Activated CD4-positive, alpha-beta T cell treated with anti-CD3 and anti-CD28 coated beads for 36 hours (primary cell): ENCODE results near the gene APP. TPM values are rescaled to one million over a fixed set of nuclear protein-coding genes. Genes with fewer than 3 reads are reported as not detected.

Experiments
- ATAC-seq: fragments of 200-7000 bp; cut with Tn5 transposase; one replicate; pipeline ENCODE4 v1.10.0; 2021; ENCODE audit warnings: mild to moderate bottlenecking, moderate library complexity
- CTCF ChIA-PET: fragments of 350-600 bp; sonication (Branson Sonifier 250); formaldehyde crosslinking; loops from one replicate; lab custom pipeline; 2021; ENCODE audit warnings: antibody characterized with exemption; lab: Charles Lee
- POLR2A ChIA-PET: fragments of 350-600 bp; sonication (Branson Sonifier 250); formaldehyde crosslinking; loops from one replicate; lab custom pipeline; 2021; ENCODE audit warnings: antibody characterized with exemption, inconsistent platforms; lab: Charles Lee
- DNase-seq: peaks from one replicate; pipeline ENCODE4 v3.0.0-alpha.2; 2020
- H3K27ac Mint-ChIP-seq: one replicate; pipeline ENCODE4 v1.8.0; 2021; ENCODE audit warnings: mixed read lengths
- H3K27me3 Mint-ChIP-seq: one replicate; pipeline ENCODE4 v1.8.0; 2021; ENCODE audit warnings: mixed read lengths
- H3K36me3 Mint-ChIP-seq: one replicate; pipeline ENCODE4 v1.8.0; 2021; ENCODE audit warnings: low read depth, mixed read lengths
- H3K4me1 Mint-ChIP-seq: one replicate; pipeline ENCODE4 v1.8.0; 2021; ENCODE audit warnings: mixed read lengths
- H3K4me3 Mint-ChIP-seq: one replicate; pipeline ENCODE4 v1.8.0; 2021; ENCODE audit warnings: mild to moderate bottlenecking, moderate library complexity, mixed read lengths
- H3K9me3 Mint-ChIP-seq: one replicate; pipeline ENCODE4 v1.8.0; 2021; ENCODE audit warnings: low read depth, mixed read lengths
- intact Hi-C, 2 experiments: fragments of 100-400 bp; cut with DNase I in 1 of 2; cut with micrococcal nuclease in 1 of 2; formaldehyde crosslinking; loops; one replicate each; pipeline versions ENCODE4 v1.14.2 to v1.15.1; 2022 to 2024; cut with DNase I, micrococcal nuclease
- total RNA-seq, 2 experiments: library from RNA; stranded (reverse); gene quantifications; one replicate each; pipeline ENCODE4 v1.2.3, GENCODE V29; 2021

Gene APP
- total RNA-seq, 2 experiments from 2014 or later: 59.8 to 71.1 TPM

DNA sequence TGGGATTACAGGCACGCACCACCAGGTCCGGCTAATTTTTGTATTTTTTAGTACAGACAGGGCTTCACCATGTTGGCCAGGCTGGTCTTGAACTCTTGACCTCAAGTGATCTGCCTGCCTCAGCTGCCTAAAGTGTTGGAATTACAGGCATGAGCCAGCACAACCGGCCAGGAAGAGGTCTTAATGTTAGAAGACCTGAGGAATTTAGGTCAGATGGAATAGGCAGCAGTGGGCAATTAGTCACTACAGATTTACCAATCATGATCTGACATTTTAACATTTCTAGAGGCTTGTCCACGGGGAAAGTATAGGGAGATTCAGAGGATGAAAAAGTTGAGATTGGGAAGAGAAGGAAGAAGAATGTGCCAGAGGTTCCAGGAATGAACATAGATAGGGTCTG, 8.9 kb upstream of the APP start:
- CTCF ChIA-PET: interaction anchor here (1.8 kb wide), 1 partner anchor 11 kb away, joined by 4 read pairs; no protein-coding TSS in a partner anchor

DNA sequence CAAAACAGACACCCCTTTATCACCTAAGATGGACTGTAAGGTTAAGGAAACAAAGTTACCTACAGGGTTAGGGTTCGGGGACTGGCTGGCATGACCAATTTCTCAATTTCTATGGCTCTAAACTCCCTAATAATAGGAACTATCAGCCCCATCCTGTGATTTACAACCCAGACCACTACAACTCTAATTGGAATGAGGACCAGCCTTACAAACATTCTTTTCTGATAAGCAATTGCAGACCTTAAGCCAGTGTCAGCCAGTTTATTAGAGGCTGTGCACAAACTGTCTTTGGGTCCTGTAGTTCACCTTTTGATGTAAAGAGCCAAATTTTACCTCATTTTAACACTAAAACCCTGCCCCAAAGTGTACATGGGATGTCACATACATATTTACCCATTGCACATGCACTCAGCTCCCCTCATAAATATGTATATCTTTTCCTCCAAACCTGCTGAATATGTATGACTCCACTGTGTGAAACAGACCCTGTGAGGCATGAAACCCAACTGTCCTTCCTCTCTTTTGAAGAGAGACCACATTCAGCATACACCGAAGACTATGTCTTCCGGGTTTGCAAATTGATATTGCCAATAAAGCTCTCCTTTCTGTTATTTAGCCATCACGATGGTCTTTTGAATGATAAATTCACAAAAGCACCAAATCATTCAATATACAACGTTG, 7.3 kb upstream of the APP start:
- H3K9me3 Mint-ChIP-seq: no peaks in the 10 kb centered on the region
- CTCF ChIA-PET: interaction anchor here (0.6 kb wide), 1 partner anchor 489 kb away, joined by 4 read pairs; no protein-coding TSS in a partner anchor
- no peak overlapping the region for H3K27ac Mint-ChIP-seq
- H3K27me3 Mint-ChIP-seq: peaks cover 3% of the 10 kb centered on the region
- intact Hi-C loops: no loop called here
- POLR2A ChIA-PET: no interaction called here
- H3K4me3 Mint-ChIP-seq: no peak overlapping the region
- H3K36me3 Mint-ChIP-seq: no peaks in the 10 kb centered on the region
- ATAC-seq (no peak), DNase-seq (no peak)
- H3K4me1 Mint-ChIP-seq: no peaks in the 10 kb centered on the region

More for the DNA sequence above, 8.9 kb upstream of the APP start:
- ATAC-seq: no peak
- POLR2A ChIA-PET: no interaction called here
- H3K27ac Mint-ChIP-seq: no peak overlapping the region
- no peaks in the 10 kb centered on the region for H3K9me3 Mint-ChIP-seq
- no peaks in the 10 kb centered on the region for H3K36me3 Mint-ChIP-seq
- peaks cover 3% of the 10 kb centered on the region for H3K27me3 Mint-ChIP-seq
- no peak for DNase-seq
- H3K4me3 Mint-ChIP-seq: no peak overlapping the region
- H3K4me1 Mint-ChIP-seq: no peaks in the 10 kb centered on the region
- intact Hi-C loops: no loop called here

DNA sequence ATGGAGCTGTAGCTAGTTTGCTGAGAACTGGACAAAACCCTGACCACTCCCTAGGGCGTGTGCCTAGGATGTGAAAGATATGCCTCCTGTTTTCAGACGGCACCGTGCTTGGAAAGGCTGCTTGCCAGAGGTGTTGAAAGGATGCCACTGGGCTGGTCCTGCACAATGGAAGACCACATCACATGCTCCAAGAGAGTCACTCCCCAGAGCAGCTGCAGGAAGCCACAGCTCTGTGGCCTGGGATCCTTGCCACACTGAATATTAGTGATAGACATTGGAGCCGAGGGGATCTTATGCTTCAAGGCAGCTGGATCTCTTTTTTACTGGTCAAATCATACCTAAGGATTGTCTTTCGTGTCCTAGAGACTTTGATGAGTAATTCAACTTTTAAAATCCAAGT, 6.6 kb upstream of the APP start:
- intact Hi-C loops: no loop called here
- Mint-ChIP-seq H3K4me3 (no peak overlapping the region), H3K27me3 (peaks cover 3% of the 10 kb centered on the region), H3K27ac (no peak overlapping the region), H3K9me3 (no peaks in the 10 kb centered on the region), H3K4me1 (no peaks in the 10 kb centered on the region), H3K36me3 (no peaks in the 10 kb centered on the region)
- ChIA-PET CTCF (interaction anchor here (1.3 kb wide), 1 partner anchor 375 kb away, joined by 4 read pairs; no protein-coding TSS in a partner anchor), POLR2A (no interaction called here)
- ATAC-seq (no peak), DNase-seq (no peak)

DNA sequence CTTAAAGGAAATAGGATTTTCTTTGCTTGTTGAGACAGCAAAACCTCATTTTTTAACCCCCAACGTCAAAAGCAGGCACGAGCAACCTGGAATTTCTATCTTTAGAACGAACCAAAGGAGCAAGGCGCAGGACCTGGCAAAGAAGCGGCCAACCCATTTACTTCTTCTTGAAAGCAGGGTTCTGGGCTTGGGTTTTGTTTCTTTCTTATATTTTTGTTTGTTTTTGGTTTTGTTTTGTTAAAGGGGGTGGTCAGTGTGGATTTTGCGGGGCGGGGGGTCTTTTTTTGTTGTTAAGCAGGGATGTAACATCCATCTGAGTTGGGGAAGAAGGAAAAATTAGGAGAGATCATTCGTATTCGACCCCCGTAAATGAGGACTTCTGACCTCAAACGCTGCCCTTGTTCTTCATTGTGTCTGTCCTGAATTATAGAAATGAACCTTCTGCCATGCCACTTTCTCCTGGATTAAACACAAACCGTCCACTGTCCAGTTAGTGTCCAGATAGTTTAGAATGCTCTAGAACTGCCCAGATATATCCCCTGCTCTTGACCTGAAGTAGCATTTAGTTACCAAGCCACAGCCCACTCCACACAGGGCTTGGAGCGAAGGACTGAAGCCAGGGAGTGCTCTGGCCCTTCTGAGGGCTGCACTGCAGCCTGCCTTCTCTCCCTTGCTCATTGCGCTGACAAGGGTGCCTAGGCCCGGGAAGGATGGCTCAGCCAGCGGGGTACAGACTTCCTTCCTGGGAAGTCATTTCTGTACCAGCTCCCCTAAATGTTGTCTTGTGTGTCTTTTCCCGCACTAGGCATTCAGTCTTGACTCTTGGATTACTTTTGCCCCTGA, 909 bp upstream of the APP start:
- DNase-seq (no peak), ATAC-seq (no peak)
- ChIA-PET POLR2A (interaction anchor here (0.6 kb wide), 2 partner anchors 20 to 24 kb away, joined by 4 read pairs; no protein-coding TSS in a partner anchor), CTCF (interaction anchor here (0.6 to 1.5 kb wide), 5 partner anchors 12 to 563 kb away, joined by 3 to 5 read pairs (median 4); no protein-coding TSS in a partner anchor)
- peak overlapping the region; percentile 52 for H3K27ac Mint-ChIP-seq
- peaks cover 22% of the 10 kb centered on the region for H3K4me1 Mint-ChIP-seq
- H3K4me3 Mint-ChIP-seq: peak overlapping the region; percentile 90
- no peaks in the 10 kb centered on the region for H3K9me3 Mint-ChIP-seq
- H3K27me3 Mint-ChIP-seq: peaks cover 3% of the 10 kb centered on the region
- intact Hi-C loops: loop anchor here (2.0 to 5.0 kb wide), 2 partner anchors 277 to 546 kb away; no protein-coding TSS in a partner anchor
- peaks cover 5% of the 10 kb centered on the region for H3K36me3 Mint-ChIP-seq

DNA sequence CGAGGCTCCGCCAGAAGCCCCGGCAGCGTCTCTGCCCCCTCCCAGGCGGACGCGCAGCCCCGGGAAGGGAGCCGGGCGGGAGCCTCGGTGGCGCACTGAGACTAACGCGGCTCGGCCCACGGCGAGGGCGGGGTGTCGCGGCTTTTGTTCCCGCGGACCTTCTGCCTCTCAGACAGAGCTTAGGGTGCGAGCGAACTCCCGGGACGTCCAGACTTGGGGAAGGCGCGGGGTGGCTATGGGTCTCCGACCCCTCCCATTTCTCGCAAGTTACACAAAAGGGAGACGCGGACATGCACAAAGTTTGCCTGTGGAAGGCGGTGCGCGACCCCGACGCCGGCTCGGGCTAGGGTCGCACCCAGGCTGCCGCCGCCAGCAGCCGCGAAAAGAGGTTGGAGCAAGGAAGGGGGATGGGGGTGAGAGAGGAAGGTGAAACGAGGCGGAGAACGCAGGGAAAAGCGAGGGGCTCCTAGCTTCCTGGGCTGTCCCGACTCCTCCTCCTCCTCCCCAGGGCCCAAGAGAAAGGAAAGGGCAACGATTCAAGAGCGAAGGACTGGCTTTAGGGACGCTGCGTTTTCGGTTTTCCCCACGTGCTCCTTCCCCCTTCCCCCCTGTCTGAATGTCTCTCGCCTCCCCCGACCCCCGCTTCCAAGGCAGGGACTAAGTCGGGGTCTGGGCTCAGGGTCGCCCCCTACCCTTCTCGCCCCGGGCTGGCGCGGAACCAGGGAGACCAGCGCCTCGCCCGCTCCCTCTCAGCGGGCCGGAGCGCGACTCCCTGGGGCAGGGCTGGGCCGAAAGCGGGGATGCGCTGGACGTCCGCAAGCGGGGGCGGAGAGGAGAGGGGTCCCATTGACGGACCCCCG, 729 bp downstream of the APP start:
- POLR2A ChIA-PET: interaction anchor here (1.0 kb wide), 1 partner anchor 12 kb away, joined by 3 read pairs; no protein-coding TSS in a partner anchor
- peaks cover 9% of the 10 kb centered on the region for H3K36me3 Mint-ChIP-seq
- DNase-seq (peak; percentile 73), ATAC-seq (peak; percentile 53)
- peaks cover 26% of the 10 kb centered on the region for H3K4me1 Mint-ChIP-seq
- intact Hi-C loops: loop anchor here (1.0 to 10.0 kb wide), 9 partner anchors 98 to 562 kb away; partner anchors contain the start of genes ATP5PF (in 1 of the 2) and GABPA (in 1 of the 2)
- peaks cover 3% of the 10 kb centered on the region for H3K27me3 Mint-ChIP-seq
- CTCF ChIA-PET: interaction anchor here (0.9 to 1.4 kb wide), 3 partner anchors 117 to 274 kb away, joined by 3 to 5 read pairs (median 3); no protein-coding TSS in a partner anchor
- no peaks in the 10 kb centered on the region for H3K9me3 Mint-ChIP-seq
- H3K27ac Mint-ChIP-seq: peak overlapping the region; percentile 85
- peak overlapping the region; percentile 90 for H3K4me3 Mint-ChIP-seq

DNA sequence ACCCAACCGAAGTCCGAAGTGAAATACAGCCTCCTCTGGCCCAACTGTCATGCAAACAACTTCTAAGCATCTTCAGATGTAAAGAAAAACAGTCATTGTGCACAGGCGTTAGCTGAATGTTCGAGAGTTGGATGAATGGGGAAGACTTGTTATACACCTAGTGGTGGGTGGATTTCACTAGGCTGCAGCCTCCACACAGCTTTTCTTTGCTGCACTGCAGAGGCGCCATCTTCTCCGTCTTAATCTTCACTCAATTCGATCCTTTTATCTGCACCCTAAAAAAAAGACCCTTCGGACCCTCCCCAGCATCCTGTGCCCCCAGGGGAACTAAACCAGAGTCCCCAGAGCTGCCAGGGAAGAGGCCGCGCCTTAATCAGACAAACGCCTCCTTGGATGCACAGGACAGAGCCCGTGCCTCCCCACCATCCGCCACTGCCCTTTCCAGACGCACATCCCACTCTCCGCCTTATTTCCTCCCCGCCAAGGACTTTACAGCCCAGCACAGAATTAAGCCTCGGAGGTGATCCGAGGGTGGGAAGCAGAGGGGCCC, 1.4 kb downstream of the APP start:
- ATAC-seq: peak; percentile 75
- DNase-seq: peak; percentile 70
- no peaks in the 10 kb centered on the region for H3K9me3 Mint-ChIP-seq
- ChIA-PET POLR2A (interaction anchor here (0.6 to 1.0 kb wide), 2 partner anchors 12 to 484 kb away, joined by 3 to 4 read pairs; no protein-coding TSS in a partner anchor), CTCF (interaction anchor here (0.9 to 1.6 kb wide), 5 partner anchors 19 to 292 kb away, joined by 3 to 6 read pairs (median 3); no protein-coding TSS in a partner anchor)
- H3K27me3 Mint-ChIP-seq: peaks cover 3% of the 10 kb centered on the region
- peak overlapping the region; percentile 90 for H3K4me3 Mint-ChIP-seq
- H3K27ac Mint-ChIP-seq: peak overlapping the region; percentile 85
- intact Hi-C loops: loop anchor here in 1 of 2 experiments (1.0 to 10.0 kb wide), 3 partner anchors 97 to 434 kb away; partner anchors contain the start of genes ATP5PF and GABPA
- H3K4me1 Mint-ChIP-seq: peaks cover 26% of the 10 kb centered on the region
- H3K36me3 Mint-ChIP-seq: peaks cover 9% of the 10 kb centered on the region

DNA sequence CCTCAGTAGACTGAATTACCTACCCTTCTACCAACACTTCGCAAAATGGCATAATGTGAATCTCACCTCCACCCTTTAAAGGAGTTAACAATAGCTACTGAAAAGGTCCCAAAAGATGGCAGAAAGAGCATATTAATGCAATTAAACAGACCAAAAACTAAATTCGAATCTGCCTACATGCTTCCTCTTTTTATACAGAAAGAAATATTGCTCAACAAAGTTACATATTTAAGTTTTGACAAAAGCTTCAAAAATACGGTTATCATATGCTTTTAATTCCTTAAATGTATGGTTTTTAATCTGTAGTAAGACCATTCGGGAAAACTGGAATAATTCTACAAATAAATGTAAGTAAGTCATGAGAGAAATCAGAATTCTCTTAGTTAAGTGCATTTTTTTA, 2.2 kb downstream of the APP start:
- peaks cover 26% of the 10 kb centered on the region for H3K4me1 Mint-ChIP-seq
- no peaks in the 10 kb centered on the region for H3K9me3 Mint-ChIP-seq
- H3K27ac Mint-ChIP-seq: no peak overlapping the region
- DNase-seq (no peak), ATAC-seq (no peak)
- peaks cover 9% of the 10 kb centered on the region for H3K36me3 Mint-ChIP-seq
- CTCF ChIA-PET: interaction anchor here (0.6 to 1.6 kb wide), 6 partner anchors 19 to 381 kb away, joined by 3 to 6 read pairs (median 3); no protein-coding TSS in a partner anchor
- H3K4me3 Mint-ChIP-seq: peak overlapping the region; percentile 90
- intact Hi-C loops: loop anchor here in 1 of 2 experiments (5.0 to 10.0 kb wide), 2 partner anchors 96 to 434 kb away; partner anchors contain the start of genes ATP5PF and GABPA
- POLR2A ChIA-PET: interaction anchor here (0.6 to 1.1 kb wide), 2 partner anchors 11 to 485 kb away, joined by 4 to 5 read pairs; no protein-coding TSS in a partner anchor
- H3K27me3 Mint-ChIP-seq: peaks cover 3% of the 10 kb centered on the region

DNA sequence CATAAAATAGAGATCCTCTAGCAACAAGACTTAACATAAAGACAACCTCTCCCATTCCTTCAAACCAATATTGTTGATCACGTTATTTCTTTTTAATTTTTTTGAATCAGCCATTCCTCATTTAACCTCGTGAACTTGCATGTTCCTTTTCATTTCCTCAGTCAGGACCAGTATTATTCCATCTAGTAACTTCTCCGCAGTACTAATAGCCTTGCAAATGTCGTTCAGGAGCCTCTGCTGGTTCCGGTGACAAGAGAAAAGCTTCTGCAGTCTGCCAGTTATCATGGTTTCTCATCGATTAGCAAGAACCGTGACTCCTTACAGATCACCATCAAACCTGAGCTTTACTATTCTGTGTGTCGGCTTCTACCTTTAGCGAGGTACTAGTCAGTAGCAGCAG, 3.0 kb downstream of the APP start:
- intact Hi-C loops: loop anchor here in 1 of 2 experiments (5.0 to 10.0 kb wide), 2 partner anchors 95 to 433 kb away; partner anchors contain the start of genes ATP5PF and GABPA
- H3K4me3 Mint-ChIP-seq: no peak overlapping the region
- peaks cover 9% of the 10 kb centered on the region for H3K36me3 Mint-ChIP-seq
- peaks cover 26% of the 10 kb centered on the region for H3K4me1 Mint-ChIP-seq
- H3K9me3 Mint-ChIP-seq: no peaks in the 10 kb centered on the region
- ChIA-PET POLR2A (interaction anchor here (1.1 kb wide), 1 partner anchor 10 kb away, joined by 5 read pairs; no protein-coding TSS in a partner anchor), CTCF (interaction anchor here (0.9 to 1.6 kb wide), 4 partner anchors 8 to 271 kb away, joined by 3 to 6 read pairs (median 4); no protein-coding TSS in a partner anchor)
- DNase-seq: no peak
- H3K27ac Mint-ChIP-seq: no peak overlapping the region
- H3K27me3 Mint-ChIP-seq: peaks cover 3% of the 10 kb centered on the region
- ATAC-seq: no peak

DNA sequence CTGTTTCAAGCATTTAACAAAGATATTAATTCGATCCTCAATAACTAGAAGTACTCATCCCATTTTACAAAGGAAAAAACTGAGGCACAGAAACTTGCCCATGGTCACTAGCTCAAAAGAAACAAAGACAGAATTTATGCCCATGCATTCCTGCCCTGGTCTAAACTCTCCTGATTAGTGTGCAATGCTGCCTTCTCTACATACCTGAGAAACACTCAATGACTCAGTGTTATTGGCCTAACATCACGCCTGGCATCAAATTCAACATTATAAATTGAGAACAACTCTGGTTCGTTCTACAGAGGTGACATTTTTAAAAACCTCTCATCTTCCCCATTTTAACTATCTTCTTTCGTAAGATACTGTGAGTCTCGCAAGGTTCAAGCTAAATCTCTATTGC, 5.2 kb downstream of the APP start:
- ATAC-seq (no peak), DNase-seq (no peak)
- Mint-ChIP-seq H3K36me3 (peaks cover 9% of the 10 kb centered on the region), H3K27ac (no peak overlapping the region), H3K4me3 (no peak overlapping the region), H3K27me3 (no peaks in the 10 kb centered on the region), H3K9me3 (no peaks in the 10 kb centered on the region), H3K4me1 (peaks cover 23% of the 10 kb centered on the region)
- intact Hi-C loops: loop anchor here in 1 of 2 experiments (5.0 to 10.0 kb wide), 2 partner anchors 93 to 431 kb away; partner anchors contain the start of genes ATP5PF and GABPA
- CTCF ChIA-PET: no interaction called here
- POLR2A ChIA-PET: interaction anchor here (0.7 kb wide), 1 partner anchor 25 kb away, joined by 3 read pairs; no protein-coding TSS in a partner anchor
